ENCODE measurements around the gene EFHC1. TPM values are rescaled to one million over a fixed set of nuclear protein-coding genes. Genes with fewer than 3 reads are reported as not detected.

EFHC1 gene
- total RNA-seq, 1 donor from 2014 or later, result 25.6 TPM

- Mint-ChIP-seq H3K36me3 (ENCODE audit: low read depth, unreplicated experiment) (peaks cover 58% of the 10 kb centered on the region), H3K4me1 (ENCODE audit: low read depth, unreplicated experiment) (peaks cover 57% of the 10 kb centered on the region), H3K4me3 (ENCODE audit: unreplicated experiment) (no peak overlapping the region), H3K27ac (ENCODE audit: unreplicated experiment) (peak overlapping the region; percentile 41), H3K27me3 (ENCODE audit: low read depth, unreplicated experiment) (no peaks in the 10 kb centered on the region), H3K9me3 (ENCODE audit: unreplicated experiment) (no peaks in the 10 kb centered on the region)
- H3K79me2 ChIP-seq (ENCODE audit: insufficient read depth, low read length), result peaks cover 5% of the 10 kb centered on the region
- no peaks in the 10 kb centered on the region for H4K20me1 ChIP-seq (ENCODE audit: insufficient read depth, low read length)
- no peak for FAIRE-seq
- H3K27ac ChIP-seq (ENCODE audit: low read depth, low read length), result no peak overlapping the region
- TF ChIP-seq CTCF (IDR thresholded peaks at IDR 0.05; ENCODE audit: insufficient read depth, low read depth, low read length) (no peak), EZH2 (IDR thresholded peaks at IDR 0.05; ENCODE audit: insufficient read depth, low read length) (no peak)
- no peak overlapping the region for H3K4me3 ChIP-seq (ENCODE audit: insufficient read depth, low read depth, low read length)
- H3K4me2 ChIP-seq (ENCODE audit: low read length), result no peak overlapping the region
- H3K36me3 ChIP-seq (ENCODE audit: insufficient read depth, low read length), result peaks cover 47% of the 10 kb centered on the region
- no peaks in the 10 kb centered on the region for H3K9me3 ChIP-seq (ENCODE audit: insufficient read depth, low read depth, low read length)
- H3K27me3 ChIP-seq (ENCODE audit: insufficient read depth, low read length), result no peaks in the 10 kb centered on the region
- H2AFZ ChIP-seq (ENCODE audit: low read depth, low read length), result no peak overlapping the region
- no peak for DNase-seq (ENCODE audit: low read depth)
- peaks cover 68% of the 10 kb centered on the region for H3K4me1 ChIP-seq (ENCODE audit: insufficient read depth, low read length)
- no peak overlapping the region for H3K9ac ChIP-seq (ENCODE audit: low read length)
These were observed 88.2 kb downstream of the EFHC1 start for GRCh38 chr6:52508261-52508739.

- H3K27me3 Mint-ChIP-seq (ENCODE audit: low read depth, unreplicated experiment), result no peaks in the 10 kb centered on the region
- Histone ChIP-seq H3K4me1 (ENCODE audit: insufficient read depth, low read length) (peaks cover 63% of the 10 kb centered on the region), H3K79me2 (ENCODE audit: insufficient read depth, low read length) (peaks cover 10% of the 10 kb centered on the region), H3K27me3 (ENCODE audit: insufficient read depth, low read length) (no peaks in the 10 kb centered on the region), H3K4me2 (ENCODE audit: low read length) (peak overlapping the region; percentile 26), H3K36me3 (ENCODE audit: insufficient read depth, low read length) (peaks cover 58% of the 10 kb centered on the region), H3K27ac (ENCODE audit: low read depth, low read length) (peak overlapping the region; percentile 75), H4K20me1 (ENCODE audit: insufficient read depth, low read length) (no peaks in the 10 kb centered on the region), H3K4me3 (ENCODE audit: insufficient read depth, low read depth, low read length) (no peak overlapping the region), H3K9ac (ENCODE audit: low read length) (peak overlapping the region; percentile 7), H2AFZ (ENCODE audit: low read depth, low read length) (no peak overlapping the region), H3K9me3 (ENCODE audit: insufficient read depth, low read depth, low read length) (no peaks in the 10 kb centered on the region)
- H3K4me3 Mint-ChIP-seq (ENCODE audit: unreplicated experiment), result peak overlapping the region; percentile 50
- peaks cover 60% of the 10 kb centered on the region for H3K36me3 Mint-ChIP-seq (ENCODE audit: low read depth, unreplicated experiment)
- H3K9me3 Mint-ChIP-seq (ENCODE audit: unreplicated experiment), result no peaks in the 10 kb centered on the region
- FAIRE-seq, result no peak
- H3K27ac Mint-ChIP-seq (ENCODE audit: unreplicated experiment), result peak overlapping the region; percentile 75
- peaks cover 60% of the 10 kb centered on the region for H3K4me1 Mint-ChIP-seq (ENCODE audit: low read depth, unreplicated experiment)
- peak; percentile 36 for DNase-seq (ENCODE audit: low read depth)
- TF ChIP-seq EZH2 (IDR thresholded peaks at IDR 0.05; ENCODE audit: insufficient read depth, low read length), result no peak
These were observed 89.4 kb downstream of the EFHC1 start for GRCh38 chr6:52509281-52510212.

- DNase-seq (ENCODE audit: low read depth), result no peak
- Histone ChIP-seq H2AFZ (ENCODE audit: low read depth, low read length) (no peak overlapping the region), H3K4me2 (ENCODE audit: low read length) (peak overlapping the region; percentile 26), H3K27me3 (ENCODE audit: insufficient read depth, low read length) (no peaks in the 10 kb centered on the region), H3K9ac (ENCODE audit: low read length) (peak overlapping the region; percentile 7), H4K20me1 (ENCODE audit: insufficient read depth, low read length) (no peaks in the 10 kb centered on the region), H3K4me3 (ENCODE audit: insufficient read depth, low read depth, low read length) (no peak overlapping the region), H3K4me1 (ENCODE audit: insufficient read depth, low read length) (peaks cover 65% of the 10 kb centered on the region), H3K9me3 (ENCODE audit: insufficient read depth, low read depth, low read length) (no peaks in the 10 kb centered on the region), H3K27ac (ENCODE audit: low read depth, low read length) (peak overlapping the region; percentile 75), H3K79me2 (ENCODE audit: insufficient read depth, low read length) (peaks cover 15% of the 10 kb centered on the region), H3K36me3 (ENCODE audit: insufficient read depth, low read length) (peaks cover 59% of the 10 kb centered on the region)
- H3K36me3 Mint-ChIP-seq (ENCODE audit: low read depth, unreplicated experiment), result peaks cover 59% of the 10 kb centered on the region
- no peak for FAIRE-seq
- TF ChIP-seq EZH2 (IDR thresholded peaks at IDR 0.05; ENCODE audit: insufficient read depth, low read length), result no peak
- TF ChIP-seq CTCF (IDR thresholded peaks at IDR 0.05; ENCODE audit: insufficient read depth, low read depth, low read length), result no peak
- no peaks in the 10 kb centered on the region for H3K27me3 Mint-ChIP-seq (ENCODE audit: low read depth, unreplicated experiment)
- no peaks in the 10 kb centered on the region for H3K9me3 Mint-ChIP-seq (ENCODE audit: unreplicated experiment)
- H3K27ac Mint-ChIP-seq (ENCODE audit: unreplicated experiment), result peak overlapping the region; percentile 53
- no peak overlapping the region for H3K4me3 Mint-ChIP-seq (ENCODE audit: unreplicated experiment)
- peaks cover 62% of the 10 kb centered on the region for H3K4me1 Mint-ChIP-seq (ENCODE audit: low read depth, unreplicated experiment)
These were observed 90.0 kb downstream of the EFHC1 start for GRCh38 chr6:52510213-52510562.

All from astrocyte (in vitro differentiated cells and primary cell).